ENCODE measurements around the gene VWA1.
"Not testable (repeated sequence)": the region's sequence is repeated elsewhere in the genome, so short reads cannot be mapped to it uniquely, and the experiment has no call there.

Gene VWA1

DNA sequence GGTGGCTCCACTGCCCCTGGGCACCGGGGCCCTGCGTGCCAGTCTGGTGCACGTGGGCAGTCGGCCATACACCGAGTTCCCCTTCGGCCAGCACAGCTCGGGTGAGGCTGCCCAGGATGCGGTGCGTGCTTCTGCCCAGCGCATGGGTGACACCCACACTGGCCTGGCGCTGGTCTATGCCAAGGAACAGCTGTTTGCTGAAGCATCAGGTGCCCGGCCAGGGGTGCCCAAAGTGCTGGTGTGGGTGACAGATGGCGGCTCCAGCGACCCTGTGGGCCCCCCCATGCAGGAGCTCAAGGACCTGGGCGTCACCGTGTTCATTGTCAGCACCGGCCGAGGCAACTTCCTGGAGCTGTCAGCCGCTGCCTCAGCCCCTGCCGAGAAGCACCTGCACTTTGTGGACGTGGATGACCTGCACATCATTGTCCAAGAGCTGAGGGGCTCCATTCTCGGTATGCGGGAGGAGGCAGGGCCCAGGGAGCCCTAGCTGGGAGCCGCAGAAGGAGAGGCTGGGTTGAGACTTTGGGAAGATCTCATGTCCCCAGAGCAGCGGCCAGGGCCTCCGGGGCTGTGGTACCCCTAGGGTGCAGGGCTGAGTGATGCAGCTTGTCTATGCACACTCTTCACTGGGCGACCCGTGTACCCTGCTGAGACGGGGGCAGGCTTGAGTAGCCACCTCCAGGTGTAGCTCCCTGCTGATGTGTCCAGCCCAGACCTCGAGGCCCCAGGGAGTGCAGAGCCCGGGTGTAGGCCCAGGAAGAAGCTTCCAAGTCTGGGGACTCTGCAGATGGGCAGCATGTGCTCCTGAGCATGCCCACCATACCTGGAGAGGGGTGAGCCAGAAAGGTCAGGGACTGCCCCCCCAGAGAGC, 1.8 kb downstream of the VWA1 start:
- DNase-seq = no peak

DNA sequence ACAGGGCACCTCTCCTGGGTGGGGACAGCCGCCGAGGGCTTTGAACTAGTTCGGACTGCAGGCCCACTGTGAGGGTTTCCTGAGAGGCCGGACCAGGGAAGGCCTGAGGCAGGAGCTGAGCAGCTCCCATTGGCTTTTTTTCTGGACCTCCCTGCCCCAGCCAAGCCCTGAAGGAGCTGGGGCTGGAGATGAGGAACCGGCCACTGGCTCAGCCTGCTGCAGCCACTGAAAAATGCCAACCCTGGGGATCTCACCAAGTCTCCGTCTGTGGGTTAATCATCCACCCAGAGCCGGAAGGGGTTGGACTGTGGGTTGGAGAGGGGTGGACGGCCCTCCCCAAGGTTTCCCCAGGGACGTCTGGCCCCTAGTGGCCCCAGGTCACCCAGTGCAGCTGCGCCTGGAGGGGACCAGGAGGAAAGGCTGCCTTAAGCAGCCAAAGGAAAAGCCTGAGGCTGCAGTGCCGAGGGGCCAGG, 2.5 kb downstream of the VWA1 start:
- DNase-seq = no peak

DNA sequence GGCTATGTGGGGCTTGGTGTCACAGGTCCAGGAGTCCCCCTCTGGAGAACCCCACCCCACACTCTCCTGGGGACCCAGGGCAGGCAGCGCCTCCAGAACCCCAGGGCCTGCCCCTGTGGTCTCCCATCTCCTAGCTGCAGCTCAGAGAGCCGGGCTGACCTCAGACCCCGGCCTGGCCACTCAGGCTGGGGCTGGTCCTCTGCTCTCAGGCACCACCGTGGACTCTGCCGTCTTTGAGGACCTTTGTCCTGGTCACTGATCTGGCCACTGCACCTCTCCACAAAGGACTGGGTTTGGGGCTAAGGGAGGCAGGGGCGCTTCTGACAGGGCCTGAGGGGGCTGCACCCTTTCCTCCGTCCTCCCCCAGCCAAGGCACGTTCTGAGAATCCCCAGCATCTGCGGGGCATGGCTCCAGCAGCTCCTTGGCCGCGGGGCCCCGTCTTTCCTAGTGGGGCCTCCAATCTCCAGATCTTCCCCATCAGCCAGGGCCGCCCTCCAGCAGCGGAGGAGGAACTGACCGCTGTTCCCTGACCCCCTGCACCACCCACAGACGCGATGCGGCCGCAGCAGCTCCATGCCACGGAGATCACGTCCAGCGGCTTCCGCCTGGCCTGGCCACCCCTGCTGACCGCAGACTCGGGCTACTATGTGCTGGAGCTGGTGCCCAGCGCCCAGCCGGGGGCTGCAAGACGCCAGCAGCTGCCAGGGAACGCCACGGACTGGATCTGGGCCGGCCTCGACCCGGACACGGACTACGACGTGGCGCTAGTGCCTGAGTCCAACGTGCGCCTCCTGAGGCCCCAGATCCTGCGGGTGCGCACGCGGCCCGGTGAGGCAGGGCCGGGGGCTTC, 3.3 kb downstream of the VWA1 start:
- DNase-seq = no peak

DNA sequence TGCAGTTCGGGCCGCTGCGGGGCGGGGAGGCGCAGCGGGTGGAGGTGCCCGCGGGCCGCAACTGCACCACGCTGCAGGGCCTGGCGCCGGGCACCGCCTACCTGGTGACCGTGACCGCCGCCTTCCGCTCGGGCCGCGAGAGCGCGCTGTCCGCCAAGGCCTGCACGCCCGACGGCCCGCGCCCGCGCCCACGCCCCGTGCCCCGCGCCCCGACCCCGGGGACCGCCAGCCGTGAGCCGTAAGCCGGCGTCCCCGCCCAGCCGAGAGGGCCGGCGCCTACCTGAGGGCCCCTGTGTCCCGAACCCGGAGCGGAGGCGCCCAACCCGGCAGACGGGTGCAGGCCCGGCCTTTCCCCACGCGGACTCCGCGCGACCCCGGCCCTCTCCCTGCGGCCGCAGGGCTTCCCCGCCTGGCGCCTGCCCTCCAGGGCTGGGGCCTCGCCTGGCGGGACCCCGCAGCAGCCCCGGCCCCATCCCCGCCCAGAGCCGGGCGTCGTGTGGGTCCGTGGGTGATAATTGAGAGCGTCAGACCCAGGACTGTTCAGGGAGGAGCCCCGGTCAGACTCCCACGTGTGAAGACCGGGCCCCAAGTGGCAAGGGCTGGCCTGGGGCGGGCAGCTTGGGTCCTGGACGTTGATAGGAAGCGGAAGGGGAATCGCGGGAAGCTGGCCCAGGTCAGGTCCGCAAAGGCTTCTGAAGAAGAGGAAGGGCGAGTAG, 4.2 kb downstream of the VWA1 start:
- no peak for DNase-seq

DNA sequence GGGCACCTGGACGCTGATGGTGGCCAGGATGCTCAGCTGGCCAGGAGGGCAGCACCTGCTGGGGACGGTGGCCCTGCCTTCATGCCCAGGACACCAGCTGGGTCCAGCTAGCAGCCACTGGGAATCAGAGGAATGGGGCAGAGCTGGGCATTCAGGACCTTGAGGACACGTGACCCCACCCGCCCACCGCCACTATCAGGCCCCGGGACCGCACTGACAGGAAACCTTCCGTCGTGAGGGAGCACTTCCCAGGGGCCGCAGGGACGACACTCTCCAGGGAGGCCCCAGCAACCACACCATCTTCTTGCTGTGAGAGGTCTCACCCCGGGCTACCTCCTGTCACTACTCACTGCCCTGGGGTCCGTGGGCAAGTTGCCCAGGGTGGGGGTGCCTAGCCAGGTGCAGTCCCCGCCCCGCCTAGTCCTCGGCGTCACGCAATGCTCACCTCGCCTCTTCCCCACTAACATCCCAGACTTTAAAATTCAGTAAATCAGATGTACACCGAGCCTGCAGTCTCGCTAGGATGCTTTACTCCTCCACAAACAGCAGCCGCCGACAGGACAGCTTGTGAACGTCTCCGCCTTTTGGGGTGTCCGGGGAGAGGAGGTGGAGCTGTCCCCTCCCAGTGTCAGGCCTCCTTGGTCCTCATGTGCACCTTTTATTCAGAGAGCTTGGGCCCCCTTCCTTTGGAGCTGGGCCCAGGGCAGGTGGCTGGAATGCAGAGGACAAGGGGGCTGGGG, 4.9 kb downstream of the VWA1 start:
- DNase-seq = no peak

DNA sequence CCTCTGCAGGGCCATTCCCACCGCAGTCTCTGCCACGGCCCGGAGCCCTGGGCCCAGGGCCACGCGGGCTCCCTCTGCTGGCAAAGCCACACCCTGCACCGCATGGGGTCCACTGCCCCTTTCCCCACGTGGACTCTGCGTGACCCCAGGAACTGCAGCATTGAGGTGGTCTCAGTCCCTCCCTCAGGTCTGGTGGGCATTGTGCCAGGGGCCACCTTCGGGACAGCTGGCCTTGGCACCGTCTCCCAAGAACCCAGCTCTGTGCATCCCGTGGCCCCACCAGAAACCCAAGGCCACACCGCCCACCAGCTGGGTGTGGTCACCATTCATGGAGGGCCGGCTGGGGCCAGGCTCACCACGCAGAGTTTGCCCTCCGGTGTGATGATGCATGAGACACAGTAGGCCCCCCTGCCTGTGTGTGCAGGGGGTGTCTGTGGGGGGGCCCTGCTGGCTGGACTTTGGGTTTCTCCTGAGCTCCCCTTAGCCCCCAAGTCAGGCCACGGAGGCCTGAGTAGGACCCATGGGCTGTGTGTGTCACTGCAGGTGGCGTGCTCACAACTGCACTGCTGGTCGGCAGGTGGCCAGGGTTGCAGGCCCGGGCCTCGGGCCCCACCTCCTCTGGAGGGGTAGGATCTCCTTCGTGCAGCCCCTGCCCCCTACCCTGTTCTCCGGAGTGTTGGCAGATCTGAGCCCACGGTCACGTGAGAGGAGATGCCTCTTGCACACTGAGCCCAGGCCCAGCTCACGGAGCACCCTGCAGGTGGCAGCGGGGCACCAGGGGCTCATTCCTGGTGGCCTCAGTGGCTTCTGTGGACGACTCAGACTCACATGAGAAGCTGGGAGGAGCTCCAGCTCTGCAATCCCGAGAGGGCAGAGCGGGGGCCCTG, 5.8 kb downstream of the VWA1 start:
- DNase-seq = peak; percentile 78 to 82

DNA sequence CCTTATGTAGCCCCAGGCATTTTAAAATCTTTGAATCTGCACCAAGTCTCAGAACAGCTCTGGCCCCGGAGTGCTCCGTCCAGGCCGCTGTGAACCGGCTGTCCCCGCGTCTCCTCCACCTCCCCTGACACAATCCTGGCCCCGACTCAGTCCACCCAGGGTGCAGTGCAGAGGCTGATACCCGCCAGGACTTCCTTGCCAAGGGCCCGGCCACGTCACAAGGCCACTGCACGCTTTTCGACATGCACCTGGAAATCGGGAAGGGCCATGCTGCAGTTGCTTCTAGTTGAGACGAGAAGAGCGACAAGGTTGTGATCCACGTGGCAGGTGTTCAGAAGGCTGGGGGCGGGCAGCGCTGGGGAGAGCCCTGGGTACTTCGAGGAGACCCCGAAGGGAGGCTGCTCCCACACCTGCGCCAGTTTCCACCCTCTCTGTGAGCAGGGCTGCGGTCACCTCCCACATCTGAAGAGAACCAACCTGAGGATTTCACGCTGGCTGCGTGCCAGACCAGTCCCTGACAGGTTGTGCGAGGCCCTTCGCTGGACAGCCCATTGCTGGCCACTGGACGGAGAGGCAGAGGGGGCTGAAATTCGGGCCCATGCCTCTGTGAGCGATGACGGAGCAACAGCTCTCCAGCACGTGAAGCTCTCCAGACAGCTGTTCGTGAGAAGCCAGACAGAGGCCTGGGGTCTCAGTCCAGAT, 6.7 kb downstream of the VWA1 start:
- DNase-seq = no peak

DNA sequence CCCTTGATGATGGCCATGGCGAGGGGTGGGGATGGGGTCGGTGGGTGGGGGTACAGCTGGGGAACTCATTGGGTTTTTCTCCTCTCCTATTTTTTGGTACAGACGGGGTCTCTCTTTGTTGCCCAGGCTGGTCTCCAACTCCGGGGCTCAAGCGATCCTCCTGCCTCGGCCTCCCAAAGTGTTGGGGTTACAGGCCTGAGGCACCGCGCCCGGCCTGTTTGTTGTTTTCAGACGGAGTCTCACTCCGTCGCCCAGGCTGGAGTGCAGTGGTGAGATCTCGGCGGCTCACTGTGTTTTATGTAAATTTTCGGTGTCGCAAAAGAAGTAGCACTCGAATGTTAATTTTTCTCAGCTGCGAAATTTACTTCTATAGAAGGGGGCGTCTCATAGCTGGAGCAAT, 11.1 kb downstream of the VWA1 start:
- not testable (repeated sequence) for DNase-seq

DNA sequence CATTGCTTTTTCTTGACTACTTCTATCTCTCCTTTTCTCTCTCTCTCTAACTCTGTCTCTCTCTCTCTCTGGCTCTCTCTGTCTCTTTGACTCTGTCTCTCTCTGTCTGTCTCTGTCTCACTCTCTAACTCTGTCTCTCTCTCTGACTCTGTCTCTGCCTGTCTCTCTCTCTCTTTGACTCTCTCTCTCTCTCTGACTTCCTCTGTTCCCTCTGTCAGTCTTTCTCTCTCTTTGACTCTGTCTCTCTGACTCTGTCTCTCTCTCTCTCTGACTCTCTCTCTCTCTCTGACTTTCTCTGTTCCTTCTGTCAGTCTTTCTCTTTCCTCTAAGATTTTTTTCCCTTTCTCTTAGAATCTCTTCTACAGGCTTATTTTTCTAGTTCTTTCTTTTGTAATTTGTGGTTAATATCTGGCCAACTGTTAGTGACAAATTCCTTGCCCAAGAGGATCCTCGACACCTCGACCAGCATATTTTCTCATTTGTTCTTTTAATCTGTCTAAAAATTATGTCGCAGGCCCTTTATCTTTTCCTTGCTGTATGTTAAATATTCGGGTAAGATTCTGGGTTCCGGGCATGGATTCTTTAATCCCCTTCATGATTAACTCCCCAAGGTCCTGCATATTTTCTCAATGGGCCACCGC, 13.7 kb downstream of the VWA1 start, which contains the start of gene ATAD3C:
Gene ATAD3C (plus strand): TSS at position 591 of the 641 bp plus-strand sequence. CDS start 995 bp downstream, outside the sequence.
- no peak for DNase-seq

DNA sequence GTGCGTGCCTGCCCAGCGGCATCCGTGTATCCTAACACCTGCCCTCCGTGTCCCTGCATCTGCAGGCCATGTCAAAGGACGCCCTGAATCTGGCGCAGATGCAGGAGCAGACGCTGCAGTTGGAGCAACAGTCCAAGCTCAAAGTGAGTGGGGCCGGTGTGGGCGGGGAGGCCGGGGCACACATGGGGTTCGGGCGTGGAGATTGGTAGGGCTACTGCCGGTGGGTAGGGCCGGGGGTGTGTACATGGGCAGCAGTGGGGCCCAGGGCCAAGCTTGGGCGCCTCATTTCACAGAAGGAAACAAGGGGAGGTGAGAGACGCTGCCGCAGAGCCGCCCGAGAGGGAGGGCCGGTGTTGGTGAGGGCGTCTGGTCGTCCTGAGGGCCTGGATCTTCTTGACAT, 15.1 kb downstream of the VWA1 start:
- not testable (repeated sequence) for DNase-seq

DNA sequence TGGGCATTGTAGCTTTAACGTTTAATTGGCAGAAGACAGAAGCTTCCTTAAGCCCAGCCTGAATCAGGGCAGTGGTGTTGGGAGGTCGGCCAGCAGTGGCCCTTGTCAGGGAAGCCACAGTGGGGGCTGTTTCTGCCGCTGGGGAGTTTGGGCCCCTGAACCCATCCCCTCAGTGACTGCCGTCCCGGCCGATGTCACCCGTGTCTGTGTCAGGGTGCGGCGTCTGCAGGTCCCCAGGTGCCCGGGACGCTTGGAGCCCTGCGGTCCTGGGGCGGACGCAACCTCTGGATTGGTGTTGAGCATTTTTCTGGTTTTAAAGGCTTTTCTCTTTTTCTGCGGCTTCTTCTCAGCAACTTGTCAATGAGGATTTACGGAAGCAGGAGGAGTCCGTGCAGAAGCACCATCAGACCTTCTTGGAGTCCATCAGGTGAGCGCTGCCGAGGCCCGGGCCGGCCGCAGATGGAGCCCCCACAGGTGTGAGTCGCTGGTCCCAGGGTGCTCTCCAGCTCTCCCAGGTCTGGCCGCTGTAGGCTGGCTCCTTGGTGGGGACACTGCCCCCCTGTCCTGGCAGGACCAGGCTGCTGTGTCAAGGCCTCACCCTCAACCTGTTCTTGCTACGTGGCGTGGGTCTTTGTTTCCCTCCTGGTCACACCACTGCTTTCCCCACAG, 16.3 kb downstream of the VWA1 start:
- no peak for DNase-seq

DNA sequence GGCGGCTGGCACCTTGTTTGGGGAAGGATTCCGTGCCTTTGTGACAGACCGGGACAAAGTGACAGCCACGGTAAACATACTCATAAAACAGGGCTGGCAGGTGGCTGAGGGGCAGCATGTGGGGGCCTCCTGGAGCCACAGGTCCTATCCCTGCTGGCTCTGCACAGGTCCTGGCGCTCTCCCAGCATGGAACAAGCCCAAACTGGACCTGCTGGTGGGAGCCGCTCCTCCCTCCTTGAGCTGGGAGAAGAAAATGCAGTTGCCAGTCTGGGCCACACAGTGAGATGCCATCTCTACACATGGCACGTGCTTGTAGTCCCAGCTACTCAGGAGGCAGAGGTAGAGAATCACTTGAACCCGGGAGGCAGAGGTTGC, 16.9 kb downstream of the VWA1 start:
- DNase-seq = not testable (repeated sequence)

DNA sequence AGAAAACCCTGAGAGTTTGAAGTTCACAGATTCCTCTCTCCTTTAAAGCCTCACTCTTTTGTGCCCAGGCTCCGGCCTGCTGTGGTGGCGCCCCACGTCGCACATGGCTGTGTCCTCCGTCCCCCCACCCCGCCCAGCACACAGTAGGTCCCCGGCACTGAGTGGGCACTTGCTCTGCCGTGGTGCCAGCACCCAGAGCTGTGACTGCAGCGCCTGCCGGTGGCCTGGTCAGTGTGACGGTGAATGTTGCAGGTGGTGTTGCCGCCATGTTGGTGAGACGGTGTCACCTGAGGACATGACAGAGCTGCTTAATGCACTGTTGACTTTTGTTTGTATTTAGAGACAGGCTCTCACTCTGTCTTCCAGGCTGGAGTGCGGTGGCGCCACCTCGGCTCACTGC, 17.4 kb downstream of the VWA1 start:
- DNase-seq = no peak

DNA sequence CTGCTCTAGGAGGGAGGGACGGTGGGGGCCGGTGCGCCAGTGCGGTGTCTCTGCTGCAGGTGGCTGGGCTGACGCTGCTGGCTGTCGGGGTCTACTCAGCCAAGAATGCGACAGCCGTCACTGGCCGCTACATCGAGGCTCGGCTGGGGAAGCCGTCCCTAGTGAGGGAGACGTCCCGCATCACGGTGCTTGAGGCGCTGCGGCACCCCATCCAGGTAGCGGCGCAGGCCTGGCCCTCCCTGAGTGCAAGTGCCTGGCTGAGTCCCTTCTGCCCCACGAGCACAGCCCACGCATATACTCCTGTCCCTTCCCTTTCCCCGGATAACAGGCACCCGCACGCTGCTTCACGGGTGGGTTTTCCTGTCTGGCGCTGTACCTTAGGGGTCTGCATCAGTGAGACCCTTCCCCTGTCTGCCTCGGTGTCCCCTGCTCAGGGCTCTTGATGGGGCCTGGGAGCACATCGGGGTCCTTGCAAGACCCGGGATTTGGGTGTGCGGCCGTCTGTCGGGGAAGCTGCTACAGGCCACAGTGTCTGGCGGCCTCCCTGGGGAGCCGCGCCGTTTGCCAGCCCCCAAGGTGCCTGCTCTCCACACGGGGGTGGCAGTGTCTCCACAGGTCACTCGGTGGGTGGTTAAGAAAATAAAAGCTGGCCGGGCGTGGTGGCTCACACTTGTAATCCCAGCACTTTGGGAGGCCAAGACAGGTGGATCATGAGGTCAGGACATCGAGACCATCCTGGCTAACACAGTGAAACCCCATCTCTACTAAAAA, 19.0 kb downstream of the VWA1 start:
- not testable (repeated sequence) for DNase-seq

DNA sequence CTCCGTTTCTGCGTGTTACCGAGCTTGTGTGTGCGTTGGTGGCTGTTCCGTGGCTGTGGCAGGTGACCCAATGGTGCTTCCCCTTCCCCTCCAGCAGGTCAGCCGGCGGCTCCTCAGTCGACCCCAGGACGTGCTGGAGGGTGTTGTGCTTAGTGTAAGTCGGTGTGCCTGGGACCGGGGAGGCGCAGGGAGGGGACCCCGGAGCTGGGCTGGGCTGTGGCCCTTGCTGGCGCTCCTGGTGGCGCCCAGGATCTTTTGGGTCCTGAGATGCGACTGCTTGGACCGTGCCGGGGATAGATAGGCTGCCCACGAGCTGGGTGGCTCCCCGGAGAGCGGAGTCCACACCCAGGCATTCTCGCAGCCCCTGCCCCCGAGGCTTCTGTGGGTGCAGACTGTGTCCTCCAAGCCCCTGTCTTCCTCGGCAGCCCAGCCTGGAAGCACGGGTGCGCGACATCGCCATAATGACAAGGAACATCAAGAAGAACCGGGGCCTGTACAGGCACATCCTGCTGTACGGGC, 19.9 kb downstream of the VWA1 start:
- no peak for DNase-seq

DNA sequence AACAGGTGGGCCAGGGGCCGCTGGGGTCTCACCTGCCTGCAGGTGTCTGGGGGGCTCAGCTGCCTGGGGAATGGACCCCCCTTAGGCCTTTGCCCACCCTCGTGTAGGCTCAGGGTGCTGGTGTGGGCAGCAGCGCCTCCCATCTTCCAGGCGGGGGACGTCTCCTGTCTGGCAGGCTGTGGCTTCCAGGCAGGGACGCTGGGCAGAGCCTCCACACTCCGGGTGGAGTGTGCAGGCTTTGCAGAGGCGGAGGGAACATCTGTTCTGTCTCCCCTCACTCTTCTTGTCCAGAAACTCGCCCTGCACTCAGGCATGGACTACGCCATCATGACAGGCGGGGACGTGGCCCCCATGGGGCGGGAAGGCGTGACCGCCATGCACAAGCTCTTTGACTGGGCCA, 20.4 kb downstream of the VWA1 start:
- DNase-seq = not testable (repeated sequence)

DNA sequence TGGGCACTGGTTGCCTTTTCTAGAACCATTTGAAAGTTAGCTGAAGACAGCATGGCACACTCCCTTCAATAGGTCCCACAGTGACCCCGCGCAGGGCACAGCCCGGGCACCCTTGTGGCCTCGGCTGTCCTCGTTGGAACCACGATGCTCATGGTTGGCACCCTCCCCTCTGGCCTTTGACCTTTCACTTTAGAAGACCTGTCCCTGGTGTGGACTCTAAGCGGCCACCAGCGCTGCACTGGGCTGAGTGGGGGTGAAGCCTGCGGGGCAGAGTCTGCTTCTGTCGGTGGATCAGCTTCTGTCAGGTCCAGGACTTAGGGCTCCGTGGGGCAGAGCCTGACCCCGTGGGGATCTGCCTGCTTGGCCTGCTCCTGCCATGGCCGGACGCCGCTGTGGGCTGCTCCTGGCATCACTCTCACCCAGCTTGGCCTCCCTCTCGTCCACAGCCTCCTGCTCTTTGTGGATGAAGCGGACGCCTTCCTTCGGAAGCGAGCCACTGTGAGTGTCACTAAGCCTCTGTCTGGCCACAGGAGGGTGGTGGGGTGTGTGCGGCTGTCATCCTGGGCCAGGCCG, 21.3 kb downstream of the VWA1 start:
- not testable (repeated sequence) for DNase-seq

DNA sequence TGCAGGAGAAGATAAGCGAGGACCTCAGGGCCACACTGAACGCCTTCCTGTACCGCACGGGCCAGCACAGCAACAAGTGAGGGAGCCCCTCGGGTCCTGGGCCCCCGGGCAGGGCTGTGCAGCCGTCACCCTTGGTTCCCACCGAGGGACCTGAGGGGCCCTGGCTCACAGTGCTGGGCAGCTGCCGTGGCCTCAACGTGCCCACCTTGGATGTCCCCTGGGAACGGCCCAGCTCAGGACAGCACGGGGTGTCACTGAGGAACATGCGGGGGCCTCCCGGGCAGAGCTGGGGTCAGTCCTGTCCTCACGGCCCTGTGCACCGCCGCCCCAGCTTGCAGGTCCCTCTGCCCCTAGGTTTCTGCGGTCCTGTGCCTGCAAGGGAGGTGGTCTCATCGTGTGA, 23.7 kb downstream of the VWA1 start:
- DNase-seq = not testable (repeated sequence)
